OCI-LY7 (cell line): Measurements from ENCODE around the gene SPAG6. TPM values are rescaled to one million over a fixed set of nuclear protein-coding genes. Genes with fewer than 3 reads are reported as not detected.

Experiments
- BruUV-seq: library from RNA; stranded (reverse); fragments of 400-500 nt; replicated peaks from 2 replicates; lab custom pipeline; 2021; lab: Mats Ljungman, UMichigan
- CTCF ChIA-PET: fragments of 300-600 bp; sonication (Branson Sonifier 250); formaldehyde crosslinking; loops from one replicate; lab custom pipeline; 2022; ENCODE audit warnings: antibody characterized with exemption; ENCODE audit not compliant: unreplicated experiment; lab: Charles Lee
- POLR2A ChIA-PET: fragments of 300-600 bp; sonication (Branson Sonifier 250); formaldehyde crosslinking; loops from one replicate; lab custom pipeline; 2022; ENCODE audit warnings: antibody characterized with exemption; lab: Charles Lee
- DNase-seq: peaks from one replicate; pipeline ENCODE4 v3.0.0-alpha.2; 2015; ENCODE audit warnings: low spot score
- H2AFZ ChIP-seq: fragments of 200-600 bp; sonication (generic), shearing (Covaris generic); 2 replicates; pipeline ENCODE4 v1.6.1; 2014; ENCODE audit warnings: mild to moderate bottlenecking, antibody characterized with exemption, low read length, moderate library complexity
- H3K27ac ChIP-seq: fragments of 200-600 bp; sonication (generic); 2 replicates; pipeline ENCODE4 v1.5.1; 2014; ENCODE audit warnings: mixed run types, low read depth, mild to moderate bottlenecking, moderate library complexity, low read length, inconsistent platforms; ENCODE audit not compliant: poor library complexity, severe bottlenecking
- H3K36me3 ChIP-seq: fragments of 200-600 bp; sonication (generic); 2 replicates; pipeline ENCODE4 v1.6.1; 2014; ENCODE audit warnings: mild to moderate bottlenecking, antibody characterized with exemption, low read length, moderate library complexity, mixed read lengths; ENCODE audit not compliant: insufficient read depth
- H3K4me1 ChIP-seq: fragments of 200-600 bp; sonication (generic); 2 replicates; pipeline ENCODE4 v1.5.1; 2014; ENCODE audit warnings: mild to moderate bottlenecking, low read length; ENCODE audit not compliant: insufficient read depth, poor library complexity, severe bottlenecking
- H3K4me2 ChIP-seq: fragments of 200-600 bp; sonication (generic); 2 replicates; pipeline ENCODE4 v1.6.1; 2014; ENCODE audit warnings: mild to moderate bottlenecking, low read length
- H3K4me3 ChIP-seq: fragments of 200-600 bp; sonication (generic); 2 replicates; pipeline ENCODE4 v1.5.1; 2014; ENCODE audit warnings: mild to moderate bottlenecking, low read depth, low read length; ENCODE audit not compliant: poor library complexity, severe bottlenecking
- H3K79me2 ChIP-seq: fragments of 200-600 bp; sonication (generic); 2 replicates; pipeline ENCODE4 v1.6.1; 2016; ENCODE audit warnings: low read depth, mild to moderate bottlenecking, low read length, moderate library complexity, mixed read lengths; ENCODE audit not compliant: insufficient read depth
- H3K9me2 ChIP-seq: fragments of 200-600 bp; sonication (generic); 2 replicates; pipeline ENCODE4 v1.6.1; 2016; ENCODE audit warnings: mild to moderate bottlenecking, low read length, mixed read lengths; ENCODE audit not compliant: insufficient read depth
- H3K9me3 ChIP-seq: fragments of 200-600 bp; sonication (generic); 2 replicates; pipeline ENCODE4 v1.6.1; 2014; ENCODE audit warnings: mild to moderate bottlenecking, mixed run types, low read length, mixed read lengths
- H4K20me1 ChIP-seq: fragments of 200-600 bp; sonication (generic); 2 replicates; pipeline ENCODE4 v1.6.1; 2014; ENCODE audit warnings: mild to moderate bottlenecking, antibody characterized with exemption, low read length, moderate library complexity, mixed read lengths; ENCODE audit not compliant: insufficient read depth
- CTCF ChIP-seq: fragments of 200-600 bp; sonication (generic); conservative IDR thresholded peaks from 2 replicates; pipeline ENCODE4 v1.5.1; 2014; ENCODE audit warnings: mild to moderate bottlenecking, antibody characterized with exemption, low read length, moderate library complexity, mixed read lengths
- EZH2phosphoT487 ChIP-seq: fragments of 200-600 bp; sonication (generic); IDR thresholded peaks from 2 replicates; pipeline ENCODE4 v1.6.1; 2018; ENCODE audit warnings: low read depth, borderline replicate concordance, mild to moderate bottlenecking, mixed run types, antibody characterized with exemption, low read length, moderate library complexity, mixed read lengths
- intact Hi-C: fragments of 100-400 bp; cut with micrococcal nuclease; formaldehyde crosslinking; loops from one replicate; pipeline ENCODE4 v1.10.0; 2022; ENCODE audit not compliant: unreplicated experiment
- total RNA-seq, 2 experiments: library from RNA; depleted of rRNA in 1 of 2; stranded (reverse); fragments of >200 nt in 1 of 2; shearing (Covaris generic) in 1 of 2; gene quantifications; 2 replicates each; pipeline ENCODE4 v1.2.3, GENCODE V29; 2014 to 2022

SPAG6 gene
- total RNA-seq, 2 experiments from 2014 or later = not detected

- Histone ChIP-seq H3K4me3 (no peak overlapping the region), H2AFZ (no peak overlapping the region), H3K36me3 (no peaks in the 10 kb centered on the region), H3K9me2 (no peaks in the 10 kb centered on the region), H3K27ac (no peak overlapping the region), H4K20me1 (peaks cover 43% of the 10 kb centered on the region), H3K9me3 (no peaks in the 10 kb centered on the region), H3K4me1 (peaks cover 14% of the 10 kb centered on the region), H3K4me2 (no peak overlapping the region), H3K79me2 (no peaks in the 10 kb centered on the region)
- intact Hi-C loops = loop anchor here (5.0 kb wide), 1 partner anchor 791 kb away; the partner anchor contains the start of gene MLLT10
- no TSS peak for BruUV-seq
- POLR2A ChIA-PET = interaction anchor here (0.6 to 1.3 kb wide), 2 partner anchors 20 to 1389 kb away, joined by 3 read pairs; no protein-coding TSS in a partner anchor
- DNase-seq = no peak
- CTCF ChIA-PET = interaction anchor here (1.1 kb wide), 1 partner anchor 16 kb away, joined by 4 read pairs; no protein-coding TSS in a partner anchor
- no peak for TF ChIP-seq CTCF
- TF ChIP-seq EZH2phosphoT487 = no peak
These were observed 21.6 kb upstream of the SPAG6 start for GRCh38 chr10:22323538-22324305.

- Histone ChIP-seq H3K4me1 (peaks cover 14% of the 10 kb centered on the region), H3K36me3 (0 out of 2 replicates have a peak, but pooled peaks cover 1% of the 10 kb centered on the region), H3K79me2 (no peaks in the 10 kb centered on the region), H3K27ac (no peak overlapping the region), H3K9me3 (no peaks in the 10 kb centered on the region), H3K4me2 (peak overlapping the region; percentile 98), H2AFZ (no peak overlapping the region), H4K20me1 (peaks cover 36% of the 10 kb centered on the region), H3K4me3 (peak overlapping the region; percentile 61), H3K9me2 (no peaks in the 10 kb centered on the region)
- no peak for DNase-seq
- ChIA-PET POLR2A (interaction anchor here (1.3 kb wide), 1 partner anchor 19 kb away, joined by 3 read pairs; no protein-coding TSS in a partner anchor), CTCF (no interaction called here)
- TF ChIP-seq EZH2phosphoT487 (no peak), CTCF (no peak)
- intact Hi-C loops = loop anchor here (5.0 kb wide), 1 partner anchor 792 kb away; the partner anchor contains the start of gene MLLT10
- no TSS peak for BruUV-seq
These were observed 20.9 kb upstream of the SPAG6 start for GRCh38 chr10:22324413-22324812.

GRCh38 chr10:22324893-22325271 lies 20.4 kb upstream of the SPAG6 start:
- peak; percentile 98 for TF ChIP-seq EZH2phosphoT487
- TF ChIP-seq CTCF = no peak
- BruUV-seq = no TSS peak
- peak overlapping the region; percentile 61 for H3K4me3 ChIP-seq
- CTCF ChIA-PET = no interaction called here
- peak overlapping the region; percentile 98 for H3K4me2 ChIP-seq
- no peak overlapping the region for H2AFZ ChIP-seq
- no peaks in the 10 kb centered on the region for H3K79me2 ChIP-seq
- H3K36me3 ChIP-seq = peaks cover 6% of the 10 kb centered on the region
- DNase-seq = no peak
- intact Hi-C loops = loop anchor here (5.0 kb wide), 1 partner anchor 793 kb away; the partner anchor contains the start of gene MLLT10
- peaks cover 31% of the 10 kb centered on the region for H4K20me1 ChIP-seq
- no peak overlapping the region for H3K27ac ChIP-seq
- no peaks in the 10 kb centered on the region for H3K9me3 ChIP-seq
- POLR2A ChIA-PET = interaction anchor here (0.6 to 1.3 kb wide), 2 partner anchors 19 to 53 kb away, joined by 3 read pairs; no protein-coding TSS in a partner anchor
- H3K9me2 ChIP-seq = no peaks in the 10 kb centered on the region
- H3K4me1 ChIP-seq = peaks cover 12% of the 10 kb centered on the region
